Spinal cord (tissue), 10 donors: ENCODE results near the gene MGAT5. TPM values are rescaled to one million over a fixed set of nuclear protein-coding genes. Genes with fewer than 3 reads are reported as not detected.

ENCODE experiments used
- DNase-seq, 6 donors: peaks; one replicate each; pipeline versions ENCODE4 v3.0.0 to v3.0.0-alpha.2; 2013 to 2015; ENCODE audit warnings: low spot score in 6 of 6, low read depth in 4 of 6
- H3K27ac ChIP-seq: one replicate; pipeline ENCODE4 v1.5.1; 2013; ENCODE audit warnings: low read depth, low read length, control low read depth
- H3K27me3 ChIP-seq: one replicate; pipeline ENCODE4 v1.6.1; 2013; ENCODE audit warnings: low read length; ENCODE audit not compliant: control insufficient read depth, insufficient read depth
- H3K36me3 ChIP-seq: one replicate; pipeline ENCODE4 v1.6.1; 2013; ENCODE audit warnings: low read length; ENCODE audit not compliant: control insufficient read depth, insufficient read depth
- H3K4me1 ChIP-seq: one replicate; pipeline ENCODE4 v1.6.1; 2013; ENCODE audit warnings: low read length; ENCODE audit not compliant: control insufficient read depth, insufficient read depth
- H3K4me3 ChIP-seq: one replicate; pipeline ENCODE4 v1.5.1; 2013; ENCODE audit warnings: low read depth, low read length, control low read depth
- H3K9me3 ChIP-seq: one replicate; pipeline ENCODE4 v1.6.1; 2013; ENCODE audit warnings: low read length; ENCODE audit not compliant: control insufficient read depth, insufficient read depth
- WGBS: methylation state at CpG from one replicate; pipeline ENCODE4 v1.1.5; 2013; ENCODE audit warnings: missing lambda C conversion rate; ENCODE audit not compliant: insufficient coverage; 5-methylcytosine and 5-hydroxymethylcytosine counted together
- polyA plus RNA-seq, 2 donors: library from polyadenylated mRNA; unstranded; fragments of 120-200 nt; gene quantifications; one replicate each; pipeline ENCODE4 v1.2.1, GENCODE V29; 2013; ENCODE audit not compliant: insufficient read length in 2 of 2
- total RNA-seq, 2 donors: library from RNA; depleted of rRNA in 1 of 2; stranded (reverse); fragments of 120-200 nt in 1 of 2; fragments of >200 nt in 1 of 2; gene quantifications; one replicate each; pipeline versions ENCODE4 v1.2.3 to v1.2.4, GENCODE V29; 2013 to 2014
- donor health status: healthy.

The MGAT5 gene
- total and polyA plus RNA-seq, 4 donors, result 45.8 to 76.6 (median 48.3) TPM

DNA sequence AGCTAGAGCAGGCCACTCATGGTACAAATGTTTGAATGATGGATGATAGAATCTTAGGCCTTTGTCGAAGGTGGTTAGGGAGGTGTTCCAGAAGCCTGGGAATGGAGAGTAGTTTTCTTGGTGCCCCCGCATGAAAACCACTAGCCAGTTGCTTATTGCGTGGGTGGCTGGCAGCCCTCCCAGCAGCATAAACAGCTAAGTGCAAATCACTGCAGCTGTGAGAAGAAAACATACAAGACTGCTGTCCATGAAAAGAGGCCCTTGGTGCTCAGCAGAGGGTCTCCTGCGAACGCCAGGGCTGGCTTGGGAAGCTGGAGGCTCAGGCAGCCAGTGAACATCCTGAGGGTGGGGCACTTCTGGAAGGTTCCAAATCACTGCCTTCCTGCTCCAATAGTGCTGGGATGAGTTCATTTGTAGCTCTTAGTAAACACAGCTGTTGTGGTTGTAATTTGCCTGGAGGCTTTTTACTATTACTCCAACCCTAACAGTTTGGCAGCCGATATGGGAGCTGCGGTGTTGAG, 118.8 kb downstream of the MGAT5 start:
- Histone ChIP-seq H3K27me3 (no peaks in the 10 kb centered on the region), H3K4me3 (no peak overlapping the region), H3K9me3 (no peaks in the 10 kb centered on the region), H3K27ac (no peak overlapping the region), H3K4me1 (peaks cover 19% of the 10 kb centered on the region), H3K36me3 (no peaks in the 10 kb centered on the region)
- DNase-seq, result peak in 2 of 6 donors; percentile 76 to 87
- 39% methylated on average over 5 of the region's 7 CpGs for WGBS

DNA sequence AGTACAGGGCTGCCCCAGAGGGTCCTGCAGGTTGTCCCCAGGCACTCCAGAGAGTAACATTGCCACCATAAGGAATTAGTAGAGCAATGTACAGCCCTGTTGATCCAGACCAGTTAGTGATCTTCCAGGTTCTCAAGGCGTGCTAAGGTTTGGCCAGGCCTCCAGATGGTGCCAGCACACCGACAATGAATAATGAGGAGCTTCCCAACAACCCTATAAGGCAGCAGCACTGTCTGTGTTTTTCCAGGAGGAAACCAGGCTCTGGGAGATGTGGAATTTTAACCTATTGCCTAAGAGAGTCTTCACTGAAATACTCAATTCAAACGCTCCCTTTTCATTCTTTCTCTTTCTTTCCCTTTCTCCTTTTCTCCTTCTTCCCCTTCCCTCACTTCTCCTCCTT, 122.1 kb downstream of the MGAT5 start:
- Histone ChIP-seq H3K4me3 (no peak overlapping the region), H3K4me1 (peaks cover 7% of the 10 kb centered on the region), H3K27me3 (no peaks in the 10 kb centered on the region), H3K9me3 (no peaks in the 10 kb centered on the region), H3K36me3 (no peaks in the 10 kb centered on the region), H3K27ac (no peak overlapping the region)
- peak in 2 of 6 donors; percentile 57 to 64 for DNase-seq
- 51% methylated on average over 3 of the region's 3 CpGs for WGBS

DNA sequence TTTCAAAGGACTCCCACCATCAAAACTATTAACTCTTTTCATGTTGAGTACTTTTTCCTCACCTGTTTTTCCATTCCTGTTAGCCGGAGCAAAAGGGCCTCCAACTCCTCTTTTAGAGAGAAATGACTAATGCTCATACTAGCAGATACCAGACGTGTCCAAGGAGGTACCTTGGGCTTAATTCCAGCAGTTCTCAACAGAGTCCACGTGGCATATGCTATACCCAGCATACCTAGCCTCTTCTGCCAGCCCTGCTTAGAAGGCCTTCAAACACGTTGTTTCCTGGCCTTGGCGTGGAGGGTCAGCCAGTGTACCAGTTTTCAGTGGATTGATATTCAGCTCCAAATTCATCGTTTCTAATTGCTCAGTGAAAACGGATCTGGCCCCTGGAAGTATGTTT, 123.9 kb downstream of the MGAT5 start:
- no peak overlapping the region for H3K4me3 ChIP-seq
- no peaks in the 10 kb centered on the region for H3K9me3 ChIP-seq
- no peaks in the 10 kb centered on the region for H3K36me3 ChIP-seq
- 88% methylated on average over 7 of the region's 7 CpGs for WGBS
- DNase-seq, result no peak
- no peak overlapping the region for H3K27ac ChIP-seq
- no peaks in the 10 kb centered on the region for H3K27me3 ChIP-seq
- peaks cover 4% of the 10 kb centered on the region for H3K4me1 ChIP-seq

DNA sequence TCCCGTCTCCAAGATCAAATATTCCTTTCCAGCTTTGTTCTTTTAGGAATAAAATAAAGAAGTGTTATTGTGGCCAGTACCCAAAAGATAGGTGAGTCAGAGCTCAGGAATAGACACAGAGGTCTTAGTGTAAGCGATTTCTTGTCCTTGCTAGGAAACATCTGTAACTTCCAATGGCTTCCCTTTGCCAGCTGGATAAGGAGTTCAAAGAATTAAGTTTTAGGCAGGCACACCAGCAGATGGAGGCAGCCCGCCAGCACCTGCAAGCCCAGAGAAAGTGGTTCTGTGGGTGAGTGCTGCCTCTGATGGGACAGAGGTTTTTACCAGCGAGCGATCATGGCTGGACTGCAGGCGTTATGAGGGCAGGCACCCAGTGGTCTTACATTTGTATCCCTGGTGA, 125.4 kb downstream of the MGAT5 start:
- Histone ChIP-seq H3K9me3 (no peaks in the 10 kb centered on the region), H3K4me1 (no peaks in the 10 kb centered on the region), H3K27ac (no peak overlapping the region), H3K36me3 (no peaks in the 10 kb centered on the region), H3K27me3 (no peaks in the 10 kb centered on the region), H3K4me3 (no peak overlapping the region)
- no peak for DNase-seq
- WGBS, result 95% methylated on average over 2 of the region's 6 CpGs

DNA sequence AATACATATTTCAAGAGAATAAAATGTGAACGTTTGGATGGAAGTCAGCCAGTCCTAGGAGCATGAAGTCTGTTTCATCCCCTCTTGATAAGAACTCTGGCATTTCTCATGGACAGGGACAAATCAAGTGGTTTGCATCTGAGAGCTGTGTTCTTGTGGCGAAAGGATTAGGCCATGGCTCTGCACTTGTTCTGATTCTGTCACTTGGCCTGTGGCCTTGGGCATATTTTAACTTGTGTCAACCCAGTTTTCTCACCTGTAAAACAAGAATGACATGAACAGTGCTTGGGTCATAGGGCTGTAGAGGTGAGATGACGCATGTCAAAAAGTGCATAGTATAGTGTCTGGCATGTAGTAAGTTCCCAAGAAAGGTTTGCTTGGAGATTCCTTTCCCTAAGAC, 125.8 kb downstream of the MGAT5 start:
- no peaks in the 10 kb centered on the region for H3K4me1 ChIP-seq
- DNase-seq, result no peak
- no peaks in the 10 kb centered on the region for H3K27me3 ChIP-seq
- no peak overlapping the region for H3K27ac ChIP-seq
- no peaks in the 10 kb centered on the region for H3K36me3 ChIP-seq
- 100% methylated on average over 2 of the region's 3 CpGs for WGBS
- no peaks in the 10 kb centered on the region for H3K9me3 ChIP-seq
- H3K4me3 ChIP-seq, result no peak overlapping the region

DNA sequence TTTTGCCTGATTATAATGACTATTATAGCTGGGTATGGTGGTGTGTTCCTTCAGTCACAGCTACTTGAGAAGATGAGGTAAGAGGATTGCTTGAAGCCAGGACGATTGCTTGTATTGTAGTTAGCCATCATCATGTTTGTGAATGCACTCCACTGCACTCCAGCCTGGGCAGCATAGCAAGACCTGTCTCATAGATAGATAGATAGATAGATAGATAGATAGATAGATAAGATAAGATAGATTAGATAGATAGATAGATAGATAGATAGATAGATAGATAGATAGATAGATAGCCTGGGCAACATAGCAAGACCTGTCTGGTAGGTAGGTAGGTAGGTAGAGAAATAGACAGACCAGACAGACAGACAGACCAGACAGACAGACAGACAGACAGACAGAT, 127.3 kb downstream of the MGAT5 start:
- H3K4me1 ChIP-seq, result no peaks in the 10 kb centered on the region
- WGBS, result 80% methylated on average over 1 of the region's 1 CpG
- DNase-seq, result no peak

DNA sequence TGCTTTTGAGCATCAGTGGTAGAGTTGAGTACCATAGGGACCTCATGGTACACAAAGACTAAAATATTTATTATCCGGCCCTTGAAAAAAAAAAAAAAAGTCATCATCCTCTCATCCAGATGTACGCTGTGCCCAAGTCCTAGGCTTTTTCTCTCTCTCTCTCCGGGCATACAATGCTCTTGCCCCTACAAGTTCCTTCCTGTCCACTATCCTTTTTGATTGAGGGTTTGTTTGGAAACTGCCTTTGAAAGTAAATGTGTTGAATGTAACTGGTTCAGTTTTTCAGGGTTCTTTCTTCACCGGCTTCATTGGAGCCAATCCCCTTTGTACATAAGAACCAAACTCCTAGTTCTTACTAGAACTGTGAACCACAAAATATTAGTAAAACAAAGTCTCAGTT, 130.3 kb downstream of the MGAT5 start:
- Histone ChIP-seq H3K27ac (no peak overlapping the region), H3K27me3 (no peaks in the 10 kb centered on the region), H3K4me3 (no peak overlapping the region), H3K4me1 (no peaks in the 10 kb centered on the region), H3K36me3 (no peaks in the 10 kb centered on the region), H3K9me3 (no peaks in the 10 kb centered on the region)
- no CpG with 5 or more reads among the region's 4 CpGs for WGBS
- DNase-seq, result no peak

More for the DNA sequence above, 127.3 kb downstream of the MGAT5 start:
- Histone ChIP-seq H3K4me3 (no peak overlapping the region), H3K27me3 (no peaks in the 10 kb centered on the region), H3K36me3 (no peaks in the 10 kb centered on the region), H3K27ac (no peak overlapping the region), H3K9me3 (no peaks in the 10 kb centered on the region)

DNA sequence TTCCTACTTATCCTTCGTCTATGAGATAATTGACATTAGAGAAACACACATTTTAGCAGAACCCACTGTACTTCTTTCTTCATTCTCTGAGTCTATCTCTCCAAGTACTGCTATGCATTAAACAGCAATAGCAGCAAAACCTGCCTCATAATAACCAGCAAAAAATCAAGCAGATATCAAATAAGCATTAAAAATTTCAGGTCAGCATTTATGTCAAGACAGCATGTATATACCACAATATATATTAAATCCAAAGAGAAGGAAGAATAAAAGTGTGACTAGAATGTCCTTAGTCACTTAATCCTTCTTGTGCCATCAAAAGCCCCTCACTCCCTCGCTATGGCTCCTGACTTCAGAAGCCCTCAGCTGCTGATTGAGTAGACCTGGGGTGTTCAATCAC, 131.3 kb downstream of the MGAT5 start:
- H3K36me3 ChIP-seq, result no peaks in the 10 kb centered on the region
- WGBS, result 83% methylated on average over 1 of the region's 2 CpGs
- no peak overlapping the region for H3K4me3 ChIP-seq
- no peaks in the 10 kb centered on the region for H3K27me3 ChIP-seq
- DNase-seq, result no peak
- H3K4me1 ChIP-seq, result no peaks in the 10 kb centered on the region
- no peak overlapping the region for H3K27ac ChIP-seq
- no peaks in the 10 kb centered on the region for H3K9me3 ChIP-seq

DNA sequence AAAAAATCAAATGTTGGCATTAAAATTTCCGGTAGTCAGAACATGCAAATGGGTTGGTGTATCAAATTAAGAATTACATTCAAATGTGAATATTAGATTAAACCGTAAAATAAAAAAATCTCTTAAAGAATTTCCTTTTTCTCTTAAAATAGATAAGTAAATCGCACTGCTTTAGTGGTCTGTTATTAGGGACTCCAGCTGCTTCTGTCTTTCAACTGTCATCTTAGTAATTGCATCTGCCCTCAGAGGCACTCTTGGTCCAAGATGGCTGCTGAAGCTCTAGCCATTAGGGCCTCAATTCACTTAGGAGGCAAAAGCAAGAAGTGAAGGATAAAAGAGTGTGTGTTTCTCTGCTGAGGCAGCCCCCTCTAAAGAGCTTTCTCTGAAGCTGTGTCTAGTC, 132.4 kb downstream of the MGAT5 start:
- DNase-seq, result no peak
- H3K36me3 ChIP-seq, result no peaks in the 10 kb centered on the region
- no peak overlapping the region for H3K4me3 ChIP-seq
- no peaks in the 10 kb centered on the region for H3K4me1 ChIP-seq
- H3K27ac ChIP-seq, result no peak overlapping the region
- no CpG with 5 or more reads among the region's 3 CpGs for WGBS
- H3K9me3 ChIP-seq, result no peaks in the 10 kb centered on the region
- H3K27me3 ChIP-seq, result no peaks in the 10 kb centered on the region

DNA sequence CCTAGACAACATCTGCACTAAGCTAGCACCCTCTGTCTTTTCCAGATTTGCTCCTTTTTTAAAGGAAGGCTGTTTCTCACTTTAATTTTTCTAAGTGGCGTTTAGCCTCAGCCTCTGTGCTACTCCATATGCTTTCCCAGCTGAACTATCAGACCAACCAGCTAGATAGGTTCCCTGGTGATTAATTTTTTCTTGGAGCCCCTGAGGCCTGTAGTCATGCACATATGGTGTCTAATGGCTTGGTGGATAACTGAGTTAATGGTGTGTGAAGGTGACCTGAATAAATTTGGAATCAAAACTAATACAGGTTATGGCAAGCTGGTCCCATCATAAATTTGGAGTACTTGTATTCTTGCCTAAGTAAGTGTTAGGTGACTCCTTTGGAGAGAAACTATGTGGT, 135.5 kb downstream of the MGAT5 start:
- Histone ChIP-seq H3K27ac (no peak overlapping the region), H3K4me1 (no peaks in the 10 kb centered on the region), H3K27me3 (no peaks in the 10 kb centered on the region), H3K9me3 (no peaks in the 10 kb centered on the region), H3K4me3 (no peak overlapping the region), H3K36me3 (no peaks in the 10 kb centered on the region)
- DNase-seq, result peak in 1 of 6 donors; percentile 70
- no CpG with 5 or more reads among the region's 1 CpG for WGBS
